GM18502 (cell line): Measurements from ENCODE around the gene MYBBP1A.

Experiments used
- ATAC-seq: cut with Tn5 transposase; IDR thresholded peaks from one replicate; pipeline ENCODE4 v1.9.1; 2021; ENCODE audit warnings: mild to moderate bottlenecking; ENCODE audit not compliant: unreplicated experiment, poor library complexity

MYBBP1A gene

DNA sequence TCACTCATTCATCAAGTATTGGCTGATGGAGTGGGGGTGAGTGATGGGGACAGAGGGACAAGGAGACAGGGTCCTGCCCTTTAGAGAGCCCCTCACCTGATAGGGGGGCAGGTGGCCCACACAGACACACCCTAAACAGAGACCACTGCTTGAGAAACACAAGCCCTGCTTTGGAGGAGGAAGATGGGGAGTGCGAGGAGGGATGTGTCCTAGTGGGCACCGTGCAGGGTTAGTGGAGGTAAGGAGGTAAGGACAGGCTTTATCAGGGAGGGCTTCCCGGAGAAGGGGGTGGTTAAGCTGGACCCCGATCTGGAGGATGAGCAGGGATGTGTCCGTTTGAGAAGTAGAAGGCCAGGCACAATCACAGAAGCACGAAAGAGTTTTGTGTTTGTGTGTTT is 21.0 kb upstream of the MYBBP1A start:
- ATAC-seq: no peak

GRCh38 chr17:4574448-4575045 is 19.4 kb upstream of the MYBBP1A start:
- ATAC-seq: no peak

- ATAC-seq: no peak
Measured at GRCh38 chr17:4573669-4574068, 18.5 kb upstream of the MYBBP1A start.

DNA sequence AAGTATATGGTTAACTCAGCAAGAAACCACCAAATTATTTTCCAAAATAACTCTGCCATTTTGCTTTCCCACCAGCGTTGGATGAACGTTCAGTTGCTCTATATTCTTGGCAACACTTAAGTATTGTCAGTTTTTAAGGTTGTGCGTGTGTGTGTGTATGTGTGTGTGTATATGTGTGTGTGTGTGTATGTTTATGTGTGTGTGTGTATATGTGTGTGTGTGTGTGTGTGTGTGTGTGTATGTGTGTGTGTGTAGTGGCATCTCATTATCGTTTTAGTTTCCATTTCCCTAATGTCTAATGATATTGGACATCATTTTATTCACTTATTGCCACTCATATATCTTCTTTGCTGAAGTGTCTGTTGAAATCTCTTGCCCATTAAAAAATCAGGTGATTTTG is 17.9 kb upstream of the MYBBP1A start:
- ATAC-seq: no peak

DNA sequence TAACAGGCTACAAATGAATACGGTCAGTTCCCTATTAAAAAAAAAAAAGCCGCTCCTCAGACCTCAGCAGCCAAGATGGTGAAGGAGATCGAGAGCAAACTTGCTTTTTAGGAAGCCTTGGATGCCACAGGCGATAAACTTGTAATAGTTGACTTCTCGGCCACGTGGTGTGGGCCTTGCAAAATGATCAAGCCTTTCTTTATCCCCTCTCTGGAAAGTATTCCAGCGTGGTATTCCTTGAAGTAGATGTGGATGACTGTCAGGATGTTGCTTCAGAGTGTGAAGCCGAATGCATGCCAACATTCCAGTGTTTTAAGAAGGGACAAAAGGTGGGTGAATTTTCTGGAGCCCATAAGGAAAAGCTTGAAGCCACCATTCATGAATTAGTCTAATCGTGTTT is 16.9 kb upstream of the MYBBP1A start:
- ATAC-seq: no peak

DNA sequence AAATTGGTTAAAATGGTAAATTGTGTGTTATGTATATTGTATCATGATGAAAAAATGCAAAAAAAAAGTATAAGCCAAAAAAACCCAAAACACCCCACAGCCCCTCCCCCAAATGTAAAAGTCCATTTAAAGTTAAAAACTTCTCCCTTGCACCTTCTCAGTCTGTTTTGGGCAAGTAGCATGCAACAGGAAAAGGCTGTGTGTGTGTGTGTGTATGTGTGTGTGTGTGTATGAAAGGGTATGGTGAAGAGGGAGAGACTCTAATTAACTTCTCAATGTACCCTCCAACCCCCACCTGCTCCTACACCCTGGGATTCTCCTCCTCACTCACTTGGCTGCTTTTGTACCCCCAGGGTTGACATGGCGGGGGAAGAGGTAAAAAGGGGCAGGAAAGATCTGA is 14.4 kb upstream of the MYBBP1A start:
- ATAC-seq: no peak

DNA sequence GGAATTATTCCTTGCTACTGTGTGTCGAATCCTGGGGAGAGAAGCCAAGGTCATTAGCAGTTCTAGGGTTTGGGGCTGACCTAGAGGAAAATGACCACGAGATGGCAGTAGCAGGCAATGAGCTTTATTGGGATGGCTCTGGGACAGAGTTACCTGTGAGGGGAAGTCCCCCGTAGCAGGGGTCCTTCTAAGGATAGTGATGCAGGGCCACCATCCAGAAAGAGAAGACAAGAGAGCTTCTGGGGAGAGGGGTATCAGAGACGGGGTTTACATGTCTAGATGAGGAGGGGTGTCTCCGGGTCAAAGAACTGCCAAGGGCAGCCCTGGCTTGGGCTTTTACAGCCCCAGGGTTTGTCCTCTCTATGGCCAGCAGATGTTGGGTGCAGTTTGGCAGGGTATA is 11.6 kb upstream of the MYBBP1A start:
- ATAC-seq: no peak

DNA sequence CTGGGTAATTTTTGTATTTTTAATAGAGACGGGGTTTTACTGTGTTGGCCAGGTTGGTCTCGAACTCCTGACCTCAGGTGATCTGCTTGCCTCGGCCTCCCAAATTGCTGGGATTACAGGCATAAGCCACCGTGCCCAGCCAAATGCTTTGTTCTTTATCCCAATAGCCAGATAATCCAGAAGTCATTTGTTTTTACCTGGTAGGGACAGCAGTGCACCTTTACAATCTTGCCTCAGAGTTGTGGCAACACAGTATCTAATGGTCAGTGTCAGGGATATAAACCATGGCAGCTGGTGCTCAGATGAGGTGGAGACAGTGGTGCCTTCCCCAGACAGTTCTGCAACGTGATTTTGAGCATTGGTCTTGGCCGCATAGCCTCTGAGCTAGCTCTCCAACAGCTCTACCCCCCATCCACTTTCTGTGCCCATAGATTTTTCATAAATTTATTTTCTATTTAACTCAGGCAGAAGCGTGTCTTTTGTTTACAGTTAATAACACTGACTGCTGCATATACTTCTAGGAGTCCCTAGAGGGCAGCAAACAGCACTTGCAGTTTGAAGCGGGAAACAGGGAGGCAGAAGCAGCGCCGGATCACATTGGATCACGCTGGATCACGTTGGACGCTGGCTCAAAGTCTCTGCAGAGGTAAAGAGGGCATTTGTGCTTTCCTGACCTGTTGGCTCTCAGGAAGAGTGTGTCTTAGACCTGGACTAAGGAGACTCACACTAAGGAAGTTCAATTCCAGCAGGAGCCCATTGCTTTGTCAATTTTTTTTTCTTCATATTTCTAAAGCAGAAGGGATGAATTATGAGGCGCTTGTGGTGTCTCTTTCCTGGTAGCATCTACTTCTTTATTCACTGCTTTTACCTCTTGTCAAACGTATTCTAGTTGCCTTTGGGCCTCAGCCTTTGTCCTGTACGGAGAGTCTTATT is 10.3 kb upstream of the MYBBP1A start:
- no peak for ATAC-seq

DNA sequence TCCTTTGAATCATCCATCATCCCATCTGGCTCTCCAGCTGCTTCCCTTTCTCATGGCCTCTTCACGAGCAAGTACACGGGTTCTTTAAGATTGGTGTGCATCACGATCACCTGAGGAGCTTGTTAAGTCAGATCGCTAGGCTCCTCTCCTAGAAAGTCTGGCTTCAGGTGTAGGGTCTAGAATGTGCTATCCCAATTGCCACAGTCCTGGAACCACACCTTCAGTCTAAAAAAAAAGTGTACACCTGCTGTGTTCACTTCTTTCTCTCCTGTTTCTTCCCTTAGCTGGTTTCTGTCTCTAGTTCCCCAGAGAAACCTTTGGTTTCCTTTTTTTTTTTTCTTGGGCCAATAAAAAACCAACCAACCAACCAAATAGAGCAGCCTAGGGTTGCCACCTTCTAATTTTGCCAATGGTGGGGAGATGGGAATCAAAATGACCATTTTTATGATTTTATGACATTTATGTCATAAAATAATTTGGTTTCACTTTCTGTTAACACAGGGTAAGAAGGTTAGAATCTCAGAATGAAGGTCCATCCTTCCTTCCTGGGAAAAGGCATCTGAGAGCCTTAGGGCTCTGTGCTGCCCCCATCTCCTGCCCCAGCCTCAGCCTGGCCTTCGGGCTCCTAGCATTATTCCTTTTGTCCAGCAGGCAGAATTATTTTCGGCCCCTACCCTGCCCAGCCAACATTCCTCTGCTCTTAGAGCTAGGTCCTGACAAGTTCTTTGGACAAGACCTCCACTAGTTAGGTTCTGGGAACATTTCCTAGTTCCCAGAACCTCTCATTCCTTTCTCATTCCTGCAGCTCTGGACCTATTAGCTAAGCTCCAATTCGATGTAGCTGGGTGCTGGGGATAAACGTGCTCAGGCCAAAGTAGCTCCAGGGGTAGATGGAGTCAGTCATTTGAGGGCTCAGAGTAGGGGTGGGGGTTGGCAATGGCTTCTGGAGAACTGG is 7.1 kb upstream of the MYBBP1A start:
- ATAC-seq: no peak

DNA sequence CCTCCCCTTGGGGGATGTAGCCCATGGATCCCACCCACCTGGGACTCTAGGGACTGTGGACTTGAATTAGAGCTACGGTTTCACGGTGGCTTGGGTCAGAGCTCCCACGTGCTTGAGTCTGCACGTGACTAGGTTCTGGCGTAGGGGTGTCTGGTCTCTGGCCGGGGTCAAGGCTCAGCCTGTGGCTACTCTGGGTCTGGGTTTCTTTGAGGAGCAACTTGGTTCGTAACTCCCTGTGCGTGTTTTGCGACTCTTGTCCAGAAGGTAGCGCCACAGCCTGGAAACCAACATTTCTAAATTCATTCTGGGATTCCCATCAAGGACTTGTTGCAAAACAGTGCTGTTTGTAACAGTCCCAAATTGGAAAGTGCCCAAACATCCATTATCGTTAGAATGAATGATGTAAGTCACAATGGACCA is 5.7 kb upstream of the MYBBP1A start:
- no peak for ATAC-seq

- ATAC-seq: no peak
Measured at GRCh38 chr17:4560421-4560820, 5.2 kb upstream of the MYBBP1A start, which contains the start of gene GGT6. GGT6 (minus strand) TSS chr17:4560577; CDS start chr17:4560521, 56 bp downstream.

GRCh38 chr17:4559966-4560365 is 4.8 kb upstream of the MYBBP1A start:
- ATAC-seq: no peak

- no peak for ATAC-seq
Measured at GRCh38 chr17:4559139-4559791, 4.1 kb upstream of the MYBBP1A start.

DNA sequence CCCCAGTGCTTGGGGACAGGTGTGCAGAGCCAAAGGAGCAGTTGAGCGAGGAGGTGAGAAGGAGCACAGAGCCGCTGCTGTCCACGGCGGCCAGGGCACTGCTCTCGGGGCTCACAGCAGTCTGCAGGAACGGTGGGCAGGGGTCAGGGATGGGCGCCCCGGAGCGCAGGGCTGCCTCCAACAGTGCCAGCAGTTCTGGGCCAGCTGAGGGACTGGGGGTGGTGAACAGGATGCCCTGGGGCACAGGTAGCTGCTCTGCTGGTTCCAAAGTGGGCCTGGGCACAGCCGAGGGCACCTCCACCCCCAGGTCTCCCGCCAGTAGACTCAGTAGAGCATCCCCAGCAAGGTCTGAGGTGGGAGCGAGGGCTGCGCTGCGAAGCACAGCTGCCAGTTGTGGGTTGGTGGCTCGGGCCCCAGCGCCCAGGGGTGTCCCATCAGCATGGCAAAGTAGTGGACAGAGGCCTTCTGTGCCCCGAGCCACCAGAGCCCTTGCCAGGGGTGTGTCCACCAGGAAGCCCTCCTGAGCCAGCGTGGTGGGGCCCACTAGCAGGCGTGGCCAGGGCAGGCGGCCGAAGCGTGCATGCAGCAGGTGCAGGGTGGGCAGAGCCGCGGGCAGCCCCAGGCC is 3.3 kb upstream of the MYBBP1A start:
- no peak for ATAC-seq

- ATAC-seq: no peak
Measured at GRCh38 chr17:4557626-4558346, 2.6 kb upstream of the MYBBP1A start.

- no peak for ATAC-seq
Measured at GRCh38 chr17:4556996-4557395, 1.8 kb upstream of the MYBBP1A start.

DNA sequence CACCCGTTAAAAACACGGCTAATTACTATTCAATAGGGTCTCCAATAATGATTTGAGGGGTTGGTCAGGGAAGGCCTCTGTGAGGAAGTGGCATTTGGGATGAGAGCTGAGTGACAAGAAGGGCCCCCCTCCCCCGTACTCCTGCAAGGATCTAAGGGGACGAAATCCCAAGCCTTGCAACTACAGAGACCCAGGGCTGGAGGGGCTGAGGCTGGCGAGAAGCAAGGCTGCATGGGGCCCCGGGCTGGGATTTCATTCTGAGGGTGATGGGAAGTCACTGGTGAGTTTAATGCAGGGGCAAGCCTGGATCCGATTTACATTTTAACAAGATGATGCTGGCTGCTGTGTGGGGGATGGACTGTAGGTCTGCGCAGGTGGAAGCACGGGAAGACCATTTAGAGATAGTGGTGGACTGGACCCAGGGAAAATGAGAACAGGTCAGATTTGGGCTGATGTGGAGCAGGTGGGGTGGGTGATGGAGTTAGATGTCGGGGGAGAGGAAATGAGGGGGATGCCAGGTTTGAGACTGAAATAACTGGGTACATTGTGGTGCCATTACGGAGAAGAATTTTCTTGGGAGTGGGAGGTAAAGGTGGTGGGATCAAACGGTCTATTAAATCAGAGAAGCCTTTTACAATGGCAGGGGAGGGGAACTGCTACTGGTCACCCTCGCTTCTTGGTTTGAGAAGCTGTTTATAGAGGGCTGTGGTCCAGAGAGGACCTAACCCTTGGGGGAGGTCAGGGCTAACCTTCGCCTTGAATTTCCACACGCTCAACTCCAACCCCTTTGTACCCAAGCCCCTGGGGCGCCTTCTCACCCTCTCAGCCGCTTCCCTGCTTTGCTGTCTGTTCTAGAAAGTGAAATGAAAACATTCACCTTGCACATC is 932 bp upstream of the MYBBP1A start:
- ATAC-seq: peak; percentile 3

GRCh38 chr17:4554441-4554996 is 665 bp downstream of the MYBBP1A start:
- ATAC-seq: no peak
